OCI-LY3 (cell line): ENCODE results near the gene XRCC6.
A peak's percentile ranks its signal among the peaks of the same experiment; 100 is the strongest.

Source experiments
- H2AFZ ChIP-seq: fragments of 200-600, 300-600 bp; shearing (Covaris generic); 2 replicates; pipeline ENCODE4 v1.6.0; 2014; ENCODE audit warnings: antibody characterized with exemption, low read depth, low read length
- H3K27ac ChIP-seq: fragments of 200-600, 300-600 bp; sonication (generic); 2 replicates; pipeline ENCODE4 v1.5.1; 2014; ENCODE audit warnings: mild to moderate bottlenecking, low read length, moderate library complexity, mixed read lengths
- H3K27me3 ChIP-seq: fragments of 200-600, 300-600 bp; sonication (generic); 2 replicates; pipeline ENCODE4 v1.6.1; 2014; ENCODE audit warnings: low read depth, low read length, mixed read lengths
- H3K36me3 ChIP-seq: fragments of 200-600, 300-600 bp; sonication (generic); replicated peaks from 2 replicates; pipeline ENCODE3; 2014; ENCODE audit warnings: low read depth, low read length, mixed read lengths
- H3K4me1 ChIP-seq: fragments of 300-600, 200-600 bp; sonication (generic); 2 replicates; pipeline ENCODE4 v1.6.1; 2014; ENCODE audit warnings: low read length, mixed read lengths
- H3K4me2 ChIP-seq: fragments of 200-600, 300-600 bp; sonication (generic); 2 replicates; pipeline ENCODE4 v1.6.1; 2014; ENCODE audit warnings: low read length, mixed read lengths
- H3K4me3 ChIP-seq: fragments of 300-600, 200-600 bp; sonication (generic); 2 replicates; pipeline ENCODE4 v1.5.1; 2014; ENCODE audit warnings: antibody characterized with exemption, mild to moderate bottlenecking, low read length, moderate library complexity
- H3K79me2 ChIP-seq: fragments of 300-600, 200-600 bp; shearing (Covaris generic); 2 replicates; pipeline ENCODE4 v1.6.1; 2014; ENCODE audit warnings: mild to moderate bottlenecking, low read length, mixed read lengths
- H3K9ac ChIP-seq: fragments of 300-600, 200-600 bp; shearing (Covaris generic); 2 replicates; pipeline ENCODE4 v1.6.0; 2014; ENCODE audit warnings: mild to moderate bottlenecking, low read length, moderate library complexity
- H3K9me3 ChIP-seq: fragments of 200-600, 300-600 bp; shearing (Covaris generic); 2 replicates; pipeline ENCODE4 v1.6.1; 2014; ENCODE audit warnings: low read length, mixed read lengths; ENCODE audit not compliant: insufficient read depth
- H4K20me1 ChIP-seq: fragments of 200-600, 300-600 bp; sonication (generic); 2 replicates; pipeline ENCODE4 v1.6.1; 2016; ENCODE audit warnings: low read length, mixed read lengths; ENCODE audit not compliant: insufficient read depth
- CTCF ChIP-seq: fragments of 200-600, 300-600 bp; sonication (generic); IDR thresholded peaks from 2 replicates; pipeline ENCODE4 v1.5.1; 2014; ENCODE audit warnings: antibody characterized with exemption, low read length, low read depth
- EZH2phosphoT487 ChIP-seq: fragments of 200-600 bp; shearing (Covaris generic); IDR thresholded peaks from 2 replicates; pipeline ENCODE4 v1.6.1; 2018; ENCODE audit warnings: antibody characterized with exemption, mixed run types, low read depth

The XRCC6 gene

GRCh38 chr22:41687901-41688364, 66.8 kb downstream of the XRCC6 start:
- peak overlapping the region; percentile 81 for H3K27ac ChIP-seq
- H3K36me3 ChIP-seq = peaks cover 6% of the 10 kb centered on the region
- TF ChIP-seq EZH2phosphoT487 = no peak
- TF ChIP-seq CTCF = no peak
- no peaks in the 10 kb centered on the region for H3K9me3 ChIP-seq
- peak overlapping the region; percentile 96 for H3K9ac ChIP-seq
- H4K20me1 ChIP-seq = peaks cover 18% of the 10 kb centered on the region
- peaks cover 10% of the 10 kb centered on the region for H3K4me1 ChIP-seq
- peak overlapping the region; percentile 83 for H3K4me3 ChIP-seq
- no peaks in the 10 kb centered on the region for H3K27me3 ChIP-seq
- peaks cover 62% of the 10 kb centered on the region for H3K79me2 ChIP-seq
- H2AFZ ChIP-seq = 0 out of 2 replicates have a peak overlapping the region, but pooled peaks have one; percentile 1
- peak overlapping the region; percentile 83 for H3K4me2 ChIP-seq

GRCh38 chr22:41688365-41689211, 67.5 kb downstream of the XRCC6 start, which contains the start of gene SNU13:
Gene SNU13 (minus strand): TSS chr22:41688867. CDS start chr22:41688796, 71 bp downstream.
- H3K79me2 ChIP-seq = peaks cover 55% of the 10 kb centered on the region

DNA sequence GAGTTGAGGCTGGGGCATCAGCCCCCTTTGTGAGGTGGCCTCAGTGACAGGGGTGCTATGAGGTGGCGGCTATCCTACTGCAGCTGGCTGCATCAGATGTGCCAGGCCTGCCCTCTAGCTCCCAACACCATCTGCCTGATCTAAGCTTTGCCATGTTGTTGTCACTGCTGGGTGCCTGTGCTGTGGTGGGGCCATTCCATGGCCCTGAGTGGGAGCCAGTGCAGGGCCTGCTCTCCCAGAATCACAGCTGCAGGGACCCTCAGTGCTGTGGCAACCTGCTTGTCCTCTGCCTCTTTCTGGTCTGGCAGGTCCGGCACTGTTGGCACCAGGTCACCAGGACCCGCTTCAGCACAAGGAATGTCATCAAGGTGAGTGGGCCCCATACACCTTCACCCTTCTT, 69.4 kb downstream of the XRCC6 start:
- Histone ChIP-seq H3K4me3 (no peak overlapping the region), H3K9me3 (no peaks in the 10 kb centered on the region), H3K4me1 (peaks cover 13% of the 10 kb centered on the region), H2AFZ (no peak overlapping the region), H4K20me1 (no peaks in the 10 kb centered on the region), H3K9ac (no peak overlapping the region), H3K79me2 (peaks cover 36% of the 10 kb centered on the region), H3K4me2 (no peak overlapping the region), H3K36me3 (peaks cover 3% of the 10 kb centered on the region), H3K27me3 (no peaks in the 10 kb centered on the region), H3K27ac (no peak overlapping the region)
- TF ChIP-seq EZH2phosphoT487 = no peak
- no peak for TF ChIP-seq CTCF

More at GRCh38 chr22:41688365-41689211, 67.5 kb downstream of the XRCC6 start, which contains the start of gene SNU13:
- peak within 1 kb of the TSS; percentile 96 for H3K9ac ChIP-seq
- peak within 1 kb of the TSS; percentile 83 for H3K4me2 ChIP-seq
- peaks cover 6% of the 10 kb centered on the region for H3K4me1 ChIP-seq
- H3K36me3 ChIP-seq = peaks cover 6% of the 10 kb centered on the region
- peak within 1 kb of the TSS; percentile 81 for H3K27ac ChIP-seq
- no peaks in the 10 kb centered on the region for H3K9me3 ChIP-seq
- peaks cover 12% of the 10 kb centered on the region for H4K20me1 ChIP-seq
- TF ChIP-seq CTCF (no peak), EZH2phosphoT487 (no peak)
- no peaks in the 10 kb centered on the region for H3K27me3 ChIP-seq
- peak within 1 kb of the TSS; percentile 83 for H3K4me3 ChIP-seq
- peak within 1 kb of the TSS; percentile 67; the same call in 1 of the 2 replicates for H2AFZ ChIP-seq

- Histone ChIP-seq H3K9me3 (no peaks in the 10 kb centered on the region), H3K27me3 (no peaks in the 10 kb centered on the region), H4K20me1 (no peaks in the 10 kb centered on the region), H3K4me1 (peaks cover 23% of the 10 kb centered on the region), H2AFZ (no peak overlapping the region), H3K79me2 (no peaks in the 10 kb centered on the region), H3K27ac (no peak overlapping the region), H3K4me3 (no peak overlapping the region), H3K9ac (no peak overlapping the region), H3K36me3 (peaks cover 3% of the 10 kb centered on the region), H3K4me2 (peak overlapping the region; percentile 12)
- TF ChIP-seq CTCF (no peak), EZH2phosphoT487 (no peak)
These were observed 74.1 kb downstream of the XRCC6 start for GRCh38 chr22:41695211-41695610.
